Measurements from ENCODE around the gene PRR19. TPM values are rescaled to one million over a fixed set of nuclear protein-coding genes. Genes with fewer than 3 reads are reported as not detected.
"Not testable (repeated sequence)": the region's sequence is repeated elsewhere in the genome, so short reads cannot be mapped to it uniquely, and the experiment has no call there.

Gene PRR19
- polyA plus RNA-seq, 3 donors, result 1.9 to 2.9 (median 2.2) TPM

- no peak for DNase-seq
Observed at GRCh38 chr19:42324655-42325307, 22.8 kb downstream of the PRR19 start.

- DNase-seq, result peak; percentile 99
Observed at GRCh38 chr19:42325308-42325895, 23.5 kb downstream of the PRR19 start, which contains the start of gene MEGF8. TSS of gene MEGF8 (plus strand) at chr19:42325635. CDS start at chr19:42326244, 609 bp downstream.

- no peak for DNase-seq
Observed at GRCh38 chr19:42325896-42326771, 24.2 kb downstream of the PRR19 start.

GRCh38 chr19:42326969-42327368, 25.0 kb downstream of the PRR19 start:
- DNase-seq, result no peak

- DNase-seq, result no peak
Observed at GRCh38 chr19:42327381-42327780, 25.4 kb downstream of the PRR19 start.

GRCh38 chr19:42328106-42328505, 26.2 kb downstream of the PRR19 start:
- no peak for DNase-seq

GRCh38 chr19:42328854-42329253, 26.9 kb downstream of the PRR19 start:
- no peak for DNase-seq

GRCh38 chr19:42330241-42330711, 28.3 kb downstream of the PRR19 start:
- DNase-seq, result no peak

- not testable (repeated sequence) for DNase-seq
Observed at GRCh38 chr19:42331333-42331732, 29.4 kb downstream of the PRR19 start.

- no peak for DNase-seq
Observed at GRCh38 chr19:42332059-42332458, 30.1 kb downstream of the PRR19 start.

GRCh38 chr19:42333018-42333417, 31.1 kb downstream of the PRR19 start:
- DNase-seq, result no peak

- DNase-seq, result no peak
Observed at GRCh38 chr19:42333975-42334696, 32.2 kb downstream of the PRR19 start.

- DNase-seq, result no peak
Observed at GRCh38 chr19:42334697-42335373, 32.9 kb downstream of the PRR19 start.

- DNase-seq, result no peak
Observed at GRCh38 chr19:42335374-42335936, 33.5 kb downstream of the PRR19 start.

- no peak for DNase-seq
Observed at GRCh38 chr19:42335971-42336370, 34.0 kb downstream of the PRR19 start.

GRCh38 chr19:42339126-42339860, 37.4 kb downstream of the PRR19 start:
- DNase-seq, result not testable (repeated sequence)

GRCh38 chr19:42339922-42340321, 38.0 kb downstream of the PRR19 start:
- not testable (repeated sequence) for DNase-seq

- no peak for DNase-seq
Observed at GRCh38 chr19:42343344-42344110, 41.6 kb downstream of the PRR19 start.

- no peak for DNase-seq
Observed at GRCh38 chr19:42344336-42344893, 42.5 kb downstream of the PRR19 start.
